Stomach smooth muscle (tissue), 2 donors: ENCODE data around the gene CTNNBL1.
"Not testable (repeated sequence)": the region's sequence is repeated elsewhere in the genome, so short reads cannot be mapped to it uniquely, and the experiment has no call there.

ENCODE experiments used
- H3K27ac ChIP-seq: one replicate; pipeline ENCODE4 v1.7.0; 2013; ENCODE audit warnings: mild to moderate bottlenecking, low read length, inconsistent platforms
- H3K27me3 ChIP-seq, 2 donors: one replicate each; pipeline ENCODE4 v1.7.0; 2013; ENCODE audit warnings: low read length in 2 of 2; ENCODE audit not compliant: insufficient read depth in 2 of 2, control insufficient read depth in 1 of 2
- H3K36me3 ChIP-seq, 2 donors: one replicate each; pipeline ENCODE4 v1.7.0; 2013; ENCODE audit warnings: low read length in 2 of 2; ENCODE audit not compliant: control insufficient read depth in 2 of 2, insufficient read depth in 2 of 2
- H3K4me1 ChIP-seq: one replicate; pipeline ENCODE4 v1.7.0; 2013; ENCODE audit warnings: low read length; ENCODE audit not compliant: control insufficient read depth, insufficient read depth
- H3K4me3 ChIP-seq, 2 donors: one replicate each; pipeline ENCODE4 v1.7.0; 2013; ENCODE audit warnings: low read length in 2 of 2
- H3K9ac ChIP-seq, 2 donors: one replicate each; pipeline ENCODE4 v1.7.0; 2013; ENCODE audit warnings: low read length in 2 of 2, mild to moderate bottlenecking in 1 of 2
- H3K9me3 ChIP-seq, 2 donors: one replicate each; pipeline ENCODE4 v1.7.0; 2013; ENCODE audit warnings: low read length in 2 of 2; ENCODE audit not compliant: control insufficient read depth in 2 of 2
- donor health status: healthy.
- donor health status: Pancreatic carcinoma.

CTNNBL1 gene

GRCh38 chr20:37693242-37693634, 592 bp upstream of the CTNNBL1 start:
- Histone ChIP-seq H3K9ac (peak overlapping the region in 1 of 2 donors; percentile 64), H3K27me3 (peaks cover 0 to 2% of the 10 kb centered on the region in 2 donors), H3K4me3 (peak overlapping the region; percentile 97 to 98), H3K9me3 (no peaks in the 10 kb centered on the region), H3K27ac (no peak overlapping the region), H3K36me3 (no peaks in the 10 kb centered on the region), H3K4me1 (peaks cover 14% of the 10 kb centered on the region)

GRCh38 chr20:37695684-37696342, 2.0 kb downstream of the CTNNBL1 start:
- H3K27me3 ChIP-seq, result peaks cover 0 to 2% of the 10 kb centered on the region in 2 donors
- H3K9me3 ChIP-seq, result no peaks in the 10 kb centered on the region
- no peak overlapping the region for H3K27ac ChIP-seq
- no peaks in the 10 kb centered on the region for H3K36me3 ChIP-seq
- H3K9ac ChIP-seq, result no peak overlapping the region
- peaks cover 18% of the 10 kb centered on the region for H3K4me1 ChIP-seq
- H3K4me3 ChIP-seq, result no peak overlapping the region

- no peak overlapping the region for H3K27ac ChIP-seq
- H3K4me3 ChIP-seq, result no peak overlapping the region
- H3K9ac ChIP-seq, result no peak overlapping the region
- H3K9me3 ChIP-seq, result no peaks in the 10 kb centered on the region
- H3K4me1 ChIP-seq, result peaks cover 18% of the 10 kb centered on the region
- no peaks in the 10 kb centered on the region for H3K36me3 ChIP-seq
- H3K27me3 ChIP-seq, result no peaks in the 10 kb centered on the region
Observed at GRCh38 chr20:37697314-37697713, 3.5 kb downstream of the CTNNBL1 start.

GRCh38 chr20:37699202-37699601, 5.4 kb downstream of the CTNNBL1 start:
- no peak overlapping the region for H3K9ac ChIP-seq
- H3K27me3 ChIP-seq, result no peaks in the 10 kb centered on the region
- peaks cover 15% of the 10 kb centered on the region for H3K4me1 ChIP-seq
- H3K36me3 ChIP-seq, result no peaks in the 10 kb centered on the region
- no peak overlapping the region for H3K27ac ChIP-seq
- H3K9me3 ChIP-seq, result no peaks in the 10 kb centered on the region
- no peak overlapping the region for H3K4me3 ChIP-seq

GRCh38 chr20:37700301-37700700, 6.5 kb downstream of the CTNNBL1 start:
- H3K4me3 ChIP-seq, result no peak overlapping the region
- H3K9me3 ChIP-seq, result no peaks in the 10 kb centered on the region
- peaks cover 6% of the 10 kb centered on the region for H3K4me1 ChIP-seq
- H3K9ac ChIP-seq, result no peak overlapping the region
- no peaks in the 10 kb centered on the region for H3K27me3 ChIP-seq
- H3K36me3 ChIP-seq, result no peaks in the 10 kb centered on the region
- no peak overlapping the region for H3K27ac ChIP-seq

GRCh38 chr20:37701676-37702075, 7.8 kb downstream of the CTNNBL1 start:
- H3K9ac ChIP-seq, H3K27ac ChIP-seq, H3K9me3 ChIP-seq, H3K4me3 ChIP-seq, H3K4me1 ChIP-seq, H3K27me3 ChIP-seq, H3K36me3 ChIP-seq: not testable (repeated sequence)

GRCh38 chr20:37702403-37703034, 8.7 kb downstream of the CTNNBL1 start:
- no peaks in the 10 kb centered on the region for H3K27me3 ChIP-seq
- H3K4me1 ChIP-seq, result peaks cover 5% of the 10 kb centered on the region
- H3K4me3 ChIP-seq, result no peak overlapping the region
- no peaks in the 10 kb centered on the region for H3K9me3 ChIP-seq
- H3K9ac ChIP-seq, result no peak overlapping the region
- no peak overlapping the region for H3K27ac ChIP-seq
- no peaks in the 10 kb centered on the region for H3K36me3 ChIP-seq

- H3K27ac ChIP-seq, result no peak overlapping the region
- no peak overlapping the region for H3K9ac ChIP-seq
- H3K4me1 ChIP-seq, result peaks cover 5% of the 10 kb centered on the region
- H3K9me3 ChIP-seq, result no peaks in the 10 kb centered on the region
- H3K4me3 ChIP-seq, result no peak overlapping the region
- H3K36me3 ChIP-seq, result no peaks in the 10 kb centered on the region
- H3K27me3 ChIP-seq, result no peaks in the 10 kb centered on the region
Observed at GRCh38 chr20:37703035-37703845, 9.4 kb downstream of the CTNNBL1 start.

GRCh38 chr20:37704955-37705354, 11.1 kb downstream of the CTNNBL1 start:
- no peaks in the 10 kb centered on the region for H3K27me3 ChIP-seq
- no peaks in the 10 kb centered on the region for H3K4me1 ChIP-seq
- no peaks in the 10 kb centered on the region for H3K36me3 ChIP-seq
- no peak overlapping the region for H3K4me3 ChIP-seq
- no peak overlapping the region for H3K9ac ChIP-seq
- H3K9me3 ChIP-seq, result no peaks in the 10 kb centered on the region
- H3K27ac ChIP-seq, result no peak overlapping the region

- Histone ChIP-seq H3K9ac (no peak overlapping the region), H3K27ac (no peak overlapping the region), H3K36me3 (no peaks in the 10 kb centered on the region), H3K4me3 (no peak overlapping the region), H3K4me1 (peaks cover 2% of the 10 kb centered on the region), H3K27me3 (no peaks in the 10 kb centered on the region), H3K9me3 (no peaks in the 10 kb centered on the region)
Observed at GRCh38 chr20:37706298-37706697, 12.5 kb downstream of the CTNNBL1 start.
